Parathyroid adenoma (tissue), 2 donors: ENCODE data around the gene THSD4.

Experiments used
- H2AFZ ChIP-seq: fragments of 300-600 bp; sonication (generic); one replicate; pipeline ENCODE4 v1.7.0; 2017; ENCODE audit warnings: antibody characterized with exemption, mild to moderate bottlenecking
- H3K27ac ChIP-seq: fragments of 300-600 bp; sonication (generic); one replicate; pipeline ENCODE4 v1.7.0; 2017
- H3K27me3 ChIP-seq: fragments of 300-600 bp; sonication (generic); one replicate; pipeline ENCODE4 v1.7.0; 2017; ENCODE audit warnings: low read length; ENCODE audit not compliant: control insufficient read depth, insufficient read depth
- H3K36me3 ChIP-seq: fragments of 300-600 bp; sonication (generic); one replicate; pipeline ENCODE4 v1.7.0; 2017; ENCODE audit warnings: low read length; ENCODE audit not compliant: control insufficient read depth, insufficient read depth
- H3K4me1 ChIP-seq: fragments of 300-600 bp; sonication (generic); one replicate; pipeline ENCODE4 v1.7.0; 2017; ENCODE audit warnings: control low read depth
- H3K4me2 ChIP-seq: fragments of 300-600 bp; sonication (generic); one replicate; pipeline ENCODE4 v1.7.0; 2017; ENCODE audit warnings: low read length
- H3K4me3 ChIP-seq: fragments of 300-600 bp; sonication (generic); one replicate; pipeline ENCODE4 v1.7.0; 2017; ENCODE audit warnings: low read depth, low read length
- H3K79me2 ChIP-seq: fragments of 300-600 bp; sonication (generic); one replicate; pipeline ENCODE4 v1.7.0; 2017; ENCODE audit warnings: control low read depth
- H3K9ac ChIP-seq: fragments of 300-600 bp; sonication (generic); one replicate; pipeline ENCODE4 v1.7.0; 2017; ENCODE audit warnings: mild to moderate bottlenecking
- H3K9me3 ChIP-seq: fragments of 300-600 bp; sonication (generic); one replicate; pipeline ENCODE4 v1.7.0; 2017; ENCODE audit warnings: low read length; ENCODE audit not compliant: control insufficient read depth
- TF ChIP-seq, protein P1 (sequence below): fragments of 300-600 bp; sonication (generic); IDR thresholded peaks from one replicate; pipeline ENCODE4 v1.7.0; 2017; ENCODE audit warnings: antibody characterized with exemption, mild to moderate bottlenecking
- donor health status: primary hyperparathyroidism.

The THSD4 gene

DNA sequence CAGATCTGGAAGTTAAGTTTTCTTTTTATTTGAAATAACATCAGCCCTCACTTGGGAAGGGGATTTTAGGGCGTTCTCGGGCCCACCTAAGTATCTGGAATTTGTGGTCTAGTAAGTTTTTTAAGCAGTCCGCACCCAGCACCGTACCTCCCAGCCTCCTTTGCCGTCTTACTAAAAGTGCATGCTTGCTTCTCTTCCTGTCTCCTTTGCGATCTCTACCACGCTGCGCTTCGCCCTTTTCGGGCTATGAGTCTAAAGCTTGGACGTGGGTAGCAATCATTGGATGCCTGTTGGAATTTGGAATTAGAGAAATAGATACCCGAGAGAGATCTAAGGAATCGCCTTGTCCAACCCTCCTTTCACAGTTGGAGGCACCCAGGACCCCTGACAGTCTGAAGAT, 1.1 kb downstream of the THSD4 start:
- TF ChIP-seq, protein P1, sequence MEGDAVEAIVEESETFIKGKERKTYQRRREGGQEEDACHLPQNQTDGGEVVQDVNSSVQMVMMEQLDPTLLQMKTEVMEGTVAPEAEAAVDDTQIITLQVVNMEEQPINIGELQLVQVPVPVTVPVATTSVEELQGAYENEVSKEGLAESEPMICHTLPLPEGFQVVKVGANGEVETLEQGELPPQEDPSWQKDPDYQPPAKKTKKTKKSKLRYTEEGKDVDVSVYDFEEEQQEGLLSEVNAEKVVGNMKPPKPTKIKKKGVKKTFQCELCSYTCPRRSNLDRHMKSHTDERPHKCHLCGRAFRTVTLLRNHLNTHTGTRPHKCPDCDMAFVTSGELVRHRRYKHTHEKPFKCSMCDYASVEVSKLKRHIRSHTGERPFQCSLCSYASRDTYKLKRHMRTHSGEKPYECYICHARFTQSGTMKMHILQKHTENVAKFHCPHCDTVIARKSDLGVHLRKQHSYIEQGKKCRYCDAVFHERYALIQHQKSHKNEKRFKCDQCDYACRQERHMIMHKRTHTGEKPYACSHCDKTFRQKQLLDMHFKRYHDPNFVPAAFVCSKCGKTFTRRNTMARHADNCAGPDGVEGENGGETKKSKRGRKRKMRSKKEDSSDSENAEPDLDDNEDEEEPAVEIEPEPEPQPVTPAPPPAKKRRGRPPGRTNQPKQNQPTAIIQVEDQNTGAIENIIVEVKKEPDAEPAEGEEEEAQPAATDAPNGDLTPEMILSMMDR = no peak
- Histone ChIP-seq H3K4me2 (peak overlapping the region; percentile 74), H3K4me3 (no peak overlapping the region), H3K9me3 (no peaks in the 10 kb centered on the region), H3K27ac (no peak overlapping the region), H3K9ac (no peak overlapping the region), H2AFZ (peak overlapping the region; percentile 62), H3K79me2 (no peaks in the 10 kb centered on the region), H3K27me3 (no peaks in the 10 kb centered on the region), H3K36me3 (no peaks in the 10 kb centered on the region), H3K4me1 (no peaks in the 10 kb centered on the region)

DNA sequence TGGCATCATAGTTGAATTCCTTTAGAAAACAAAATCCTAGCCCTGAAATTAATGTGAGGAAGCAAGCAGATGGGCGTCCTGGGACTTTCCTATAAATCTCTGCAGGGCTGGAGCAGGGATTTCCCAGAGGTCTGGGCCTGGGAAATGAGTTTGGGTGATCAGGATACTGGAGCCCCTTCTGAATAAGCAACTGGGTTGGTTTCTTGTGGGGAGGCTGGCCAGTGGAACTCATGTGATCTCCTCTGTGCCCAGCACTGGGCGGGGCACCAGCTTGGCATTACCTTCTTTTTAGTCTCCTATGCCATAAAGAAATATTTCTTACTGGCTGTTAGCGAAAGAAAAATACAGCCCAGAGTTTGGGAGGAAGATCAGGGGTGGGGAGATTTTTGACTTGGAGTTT, 1.7 kb downstream of the THSD4 start:
- no peaks in the 10 kb centered on the region for H3K79me2 ChIP-seq
- TF ChIP-seq, protein P1 = no peak
- H3K27me3 ChIP-seq = no peaks in the 10 kb centered on the region
- H3K9me3 ChIP-seq = no peaks in the 10 kb centered on the region
- no peak overlapping the region for H3K27ac ChIP-seq
- no peaks in the 10 kb centered on the region for H3K36me3 ChIP-seq
- H2AFZ ChIP-seq = no peak overlapping the region
- H3K4me1 ChIP-seq = no peaks in the 10 kb centered on the region
- no peak overlapping the region for H3K9ac ChIP-seq
- H3K4me2 ChIP-seq = no peak overlapping the region
- H3K4me3 ChIP-seq = no peak overlapping the region

DNA sequence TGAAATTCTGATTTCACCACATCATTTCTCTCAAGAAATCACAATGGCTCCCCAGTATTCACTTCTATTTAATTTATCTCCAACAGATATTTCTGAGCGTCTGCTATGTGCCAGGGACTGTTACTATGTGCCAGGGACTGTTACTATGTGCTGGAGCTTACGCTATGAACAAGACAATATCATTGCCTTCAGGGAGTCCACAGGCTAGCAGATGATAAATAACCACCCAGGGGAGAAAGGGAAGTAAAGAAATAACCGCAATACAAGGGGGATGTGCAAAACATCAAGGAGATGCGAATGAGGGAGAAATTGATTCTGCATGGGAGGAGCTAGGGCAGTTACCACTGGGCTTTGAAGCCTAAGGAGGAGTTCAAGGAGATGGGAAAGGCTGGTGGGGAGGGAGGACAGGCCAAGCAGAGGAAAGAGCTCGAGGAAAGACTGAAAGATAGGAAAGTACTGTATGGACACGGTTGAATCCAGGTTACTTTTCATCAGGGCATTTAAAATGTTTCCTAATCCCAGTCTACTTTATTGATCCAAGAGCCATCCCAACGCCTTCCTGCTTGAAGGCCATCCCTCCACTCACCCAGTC, 2.5 kb downstream of the THSD4 start:
- Histone ChIP-seq H3K9ac (no peak overlapping the region), H3K4me2 (no peak overlapping the region), H3K36me3 (no peaks in the 10 kb centered on the region), H3K9me3 (no peaks in the 10 kb centered on the region), H3K27ac (no peak overlapping the region), H2AFZ (no peak overlapping the region), H3K79me2 (no peaks in the 10 kb centered on the region), H3K27me3 (no peaks in the 10 kb centered on the region), H3K4me3 (no peak overlapping the region), H3K4me1 (no peaks in the 10 kb centered on the region)
- TF ChIP-seq, protein P1 = no peak

DNA sequence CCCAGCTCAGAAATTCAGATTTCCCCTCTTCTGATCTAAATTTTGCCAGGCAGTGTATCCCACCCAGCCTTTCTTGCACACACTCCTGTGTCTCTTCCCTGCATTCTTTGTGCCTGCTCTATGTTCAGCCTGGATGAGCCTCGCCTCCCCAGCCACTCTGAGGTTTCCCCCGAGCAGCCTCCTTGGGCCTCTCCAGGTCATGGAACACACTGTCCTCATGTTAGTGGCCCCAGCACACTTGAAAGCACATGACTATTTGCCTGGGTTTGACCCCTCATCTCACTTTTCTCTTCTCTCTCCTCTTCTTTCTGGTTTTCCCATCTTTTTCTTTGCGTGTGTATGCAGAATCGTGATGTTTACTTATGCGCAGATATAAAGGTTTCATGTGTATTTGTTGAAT, 3.1 kb downstream of the THSD4 start:
- Histone ChIP-seq H3K9ac (no peak overlapping the region), H3K4me1 (no peaks in the 10 kb centered on the region), H3K79me2 (no peaks in the 10 kb centered on the region), H3K4me2 (no peak overlapping the region), H3K9me3 (no peaks in the 10 kb centered on the region), H2AFZ (no peak overlapping the region), H3K4me3 (no peak overlapping the region), H3K27ac (no peak overlapping the region), H3K27me3 (no peaks in the 10 kb centered on the region), H3K36me3 (no peaks in the 10 kb centered on the region)
- TF ChIP-seq, protein P1 = no peak

DNA sequence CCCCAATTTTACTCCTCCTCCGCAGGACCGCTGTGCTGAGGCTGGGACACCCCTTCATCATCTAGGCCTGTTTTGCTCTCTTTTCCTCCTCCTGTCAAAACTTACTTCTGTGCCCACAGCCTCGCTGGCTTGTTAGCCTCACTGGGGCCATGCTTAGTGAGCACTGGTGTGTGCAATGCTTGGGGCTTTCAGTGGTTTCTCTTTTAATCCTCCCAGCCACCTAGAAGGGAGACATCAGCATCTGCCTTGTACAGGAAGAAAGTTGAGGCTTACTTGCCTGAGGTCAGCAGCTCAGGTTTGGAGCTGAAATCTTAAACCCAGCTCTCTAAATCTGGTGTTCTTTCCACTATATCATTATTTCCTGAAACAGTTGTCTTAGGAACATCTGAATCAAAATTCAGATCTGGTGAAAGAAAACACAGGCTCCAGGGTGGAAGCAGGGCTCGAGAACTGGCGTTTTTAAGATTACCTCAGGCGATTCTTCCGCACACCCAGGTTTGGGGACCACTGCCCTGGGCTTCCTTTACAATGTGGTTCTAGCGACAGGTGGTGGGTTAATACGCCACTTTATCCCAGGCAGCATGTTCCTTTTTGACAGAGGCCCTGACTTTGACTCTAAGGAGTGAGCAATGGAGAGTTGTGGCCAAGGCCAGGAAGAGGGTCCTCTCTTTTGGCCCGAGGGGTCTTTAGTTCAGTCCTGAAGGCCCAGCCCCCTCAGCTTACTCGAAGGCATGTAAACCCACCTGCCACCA, 3.8 kb downstream of the THSD4 start:
- no peaks in the 10 kb centered on the region for H3K4me1 ChIP-seq
- H3K27me3 ChIP-seq = no peaks in the 10 kb centered on the region
- H3K79me2 ChIP-seq = no peaks in the 10 kb centered on the region
- H3K9ac ChIP-seq = no peak overlapping the region
- no peaks in the 10 kb centered on the region for H3K9me3 ChIP-seq
- H3K4me2 ChIP-seq = no peak overlapping the region
- H3K27ac ChIP-seq = no peak overlapping the region
- TF ChIP-seq, protein P1 = no peak
- H3K4me3 ChIP-seq = no peak overlapping the region
- H3K36me3 ChIP-seq = no peaks in the 10 kb centered on the region
- H2AFZ ChIP-seq = no peak overlapping the region
